GM19438 (cell line): ENCODE data around the gene F2RL3.

Experiments
- ATAC-seq: cut with Tn5 transposase; IDR thresholded peaks from one replicate; pipeline ENCODE4 v1.9.1; 2021; ENCODE audit warnings: low read depth; ENCODE audit not compliant: unreplicated experiment

F2RL3 gene

DNA sequence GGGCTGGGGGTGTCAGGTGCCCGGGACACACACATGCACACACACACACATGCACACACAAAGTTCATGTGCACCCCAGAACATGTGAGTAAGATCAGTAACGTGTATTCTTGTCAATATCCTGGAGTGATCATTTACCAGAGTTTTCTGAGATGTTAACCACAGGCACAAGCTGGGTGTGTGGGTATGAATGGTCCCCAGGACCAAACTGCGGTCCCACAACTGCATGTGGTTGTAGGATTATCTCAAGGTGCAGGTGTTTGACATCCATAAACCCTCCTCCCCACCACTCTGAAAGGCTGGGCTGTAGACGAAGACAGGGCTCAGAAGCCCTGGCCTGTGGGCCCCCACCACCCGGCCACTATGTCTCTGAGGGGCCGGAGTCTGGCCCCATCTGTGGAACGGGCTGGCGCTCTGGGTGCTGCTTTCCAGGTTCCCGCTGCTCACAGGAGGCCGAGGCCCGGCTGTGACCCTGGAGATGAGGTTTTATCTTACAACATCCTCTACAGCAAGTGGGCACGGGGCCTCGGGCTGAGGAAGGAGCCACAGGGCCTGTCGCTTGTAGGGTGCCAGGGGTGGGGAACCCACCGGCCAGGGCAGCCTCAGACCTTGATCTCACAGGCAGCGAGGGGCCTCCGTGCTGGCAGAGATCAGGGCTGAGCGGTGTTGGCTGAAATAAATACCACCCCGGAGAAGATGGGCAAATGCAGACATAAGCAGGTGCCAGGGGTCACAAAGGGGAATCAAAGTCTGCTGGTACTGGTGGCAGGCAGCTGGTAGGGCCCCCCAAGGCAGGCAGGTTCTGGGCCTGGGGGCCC is 4.3 kb downstream of the F2RL3 start:
- no peak for ATAC-seq

DNA sequence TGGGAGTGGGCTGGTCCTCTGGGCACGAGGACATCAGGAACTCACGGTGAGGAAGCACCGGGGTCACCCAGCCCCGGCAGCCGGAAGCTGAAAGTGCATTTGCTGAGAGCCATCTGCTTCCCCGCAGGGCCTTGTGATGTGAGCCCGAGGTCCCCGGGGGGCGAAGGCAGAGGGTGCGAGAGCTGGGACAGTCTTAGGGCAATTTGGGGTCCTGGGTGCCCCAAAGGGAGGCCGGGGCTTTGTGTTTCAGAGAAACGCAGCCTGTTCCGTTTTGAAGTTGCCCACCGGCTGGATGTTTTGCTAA is 4.8 kb downstream of the F2RL3 start:
- ATAC-seq: no peak

DNA sequence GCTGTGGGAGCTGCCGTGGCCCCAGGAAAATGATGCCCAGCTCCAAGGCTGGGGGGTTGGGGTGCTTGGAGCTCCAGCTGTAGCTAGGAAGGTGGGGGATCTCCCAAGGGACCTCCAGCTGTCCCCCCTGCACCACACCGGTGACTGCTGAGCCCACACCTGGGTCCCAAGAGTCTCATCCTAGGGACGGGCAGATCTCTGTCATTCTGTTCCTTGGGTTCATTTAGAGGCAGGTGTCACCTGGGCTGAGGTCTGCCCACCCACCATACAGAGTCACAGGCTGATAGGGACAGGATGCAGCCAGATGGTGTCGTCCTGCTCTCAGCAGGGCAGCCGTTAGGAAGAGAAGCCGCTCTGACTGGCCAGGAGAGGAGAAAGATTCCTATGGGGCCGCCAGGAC is 5.3 kb downstream of the F2RL3 start:
- ATAC-seq: no peak

DNA sequence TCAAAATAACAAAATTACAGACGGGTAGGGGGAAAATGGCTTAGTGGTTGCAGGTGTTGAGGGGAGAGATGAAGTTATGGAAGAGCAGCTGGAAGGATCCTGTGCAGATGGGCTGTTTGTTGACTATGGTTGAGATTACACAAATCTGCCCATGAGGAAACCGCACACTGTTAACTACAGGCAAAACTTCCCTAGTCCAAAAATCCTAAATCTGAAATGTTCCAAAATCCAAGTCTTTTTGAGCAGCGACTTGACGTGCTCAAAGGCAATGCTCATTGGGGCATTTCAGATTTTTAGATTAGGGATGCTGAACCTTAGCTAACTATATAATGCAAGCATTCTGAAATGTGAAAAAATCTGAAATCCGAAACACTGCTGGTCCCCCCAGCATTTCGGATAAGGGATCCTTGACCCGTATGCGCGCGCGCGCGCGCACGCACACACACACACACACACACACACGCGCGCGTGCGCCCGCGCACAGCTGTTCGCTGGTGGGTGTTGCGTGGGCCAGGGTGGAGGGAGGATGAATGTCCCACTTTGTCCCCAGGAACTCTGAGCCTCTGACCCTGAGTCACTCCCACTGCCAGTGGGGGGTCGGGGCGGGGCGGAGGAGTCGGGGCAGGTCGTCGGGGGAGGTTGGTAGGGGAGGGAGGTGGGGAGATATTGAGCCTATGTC is 6.8 kb downstream of the F2RL3 start:
- ATAC-seq: no peak

DNA sequence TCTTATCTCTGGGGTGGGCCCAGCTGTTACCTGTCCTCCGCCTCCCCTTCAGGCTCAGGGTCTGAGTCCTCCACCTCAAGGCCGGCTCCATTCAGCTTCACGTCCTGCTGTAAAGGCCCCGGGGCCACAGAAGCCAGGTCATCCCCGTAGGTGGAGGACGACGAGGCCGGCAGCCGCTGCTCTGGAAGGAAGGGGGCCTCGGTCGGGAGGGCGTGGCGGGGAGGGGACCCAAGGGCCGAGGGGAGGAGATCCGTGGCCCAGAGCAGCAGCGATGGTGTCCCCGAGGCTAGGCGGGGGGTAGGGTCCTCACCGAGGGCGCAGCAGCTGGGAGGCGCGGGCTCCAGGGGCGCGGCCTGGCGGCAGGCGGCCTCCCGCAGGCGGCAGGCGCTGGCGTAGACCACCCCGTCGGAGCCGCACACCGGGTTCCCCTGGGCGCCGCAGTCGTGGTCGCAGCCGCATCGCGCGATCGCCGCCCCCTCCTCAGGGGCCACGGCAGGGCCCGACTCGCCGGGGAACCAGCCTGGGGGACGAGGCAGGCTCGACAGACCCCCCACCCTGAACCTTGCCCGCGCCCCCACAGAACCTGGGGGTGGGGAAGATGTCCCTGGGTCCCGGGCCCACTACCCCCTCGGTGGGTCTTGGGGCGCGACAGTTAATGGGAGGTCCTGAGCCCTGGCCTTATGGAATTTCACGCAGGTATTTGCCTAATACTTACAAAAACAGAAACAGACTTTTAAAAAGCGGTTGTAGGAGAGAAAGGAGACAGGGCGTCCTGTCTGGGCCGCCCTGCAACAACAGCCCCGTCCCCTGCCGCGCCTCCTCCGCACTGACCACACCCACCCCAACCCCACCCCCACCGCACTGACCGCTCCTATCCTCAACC is 7.6 kb downstream of the F2RL3 start:
- no peak for ATAC-seq

DNA sequence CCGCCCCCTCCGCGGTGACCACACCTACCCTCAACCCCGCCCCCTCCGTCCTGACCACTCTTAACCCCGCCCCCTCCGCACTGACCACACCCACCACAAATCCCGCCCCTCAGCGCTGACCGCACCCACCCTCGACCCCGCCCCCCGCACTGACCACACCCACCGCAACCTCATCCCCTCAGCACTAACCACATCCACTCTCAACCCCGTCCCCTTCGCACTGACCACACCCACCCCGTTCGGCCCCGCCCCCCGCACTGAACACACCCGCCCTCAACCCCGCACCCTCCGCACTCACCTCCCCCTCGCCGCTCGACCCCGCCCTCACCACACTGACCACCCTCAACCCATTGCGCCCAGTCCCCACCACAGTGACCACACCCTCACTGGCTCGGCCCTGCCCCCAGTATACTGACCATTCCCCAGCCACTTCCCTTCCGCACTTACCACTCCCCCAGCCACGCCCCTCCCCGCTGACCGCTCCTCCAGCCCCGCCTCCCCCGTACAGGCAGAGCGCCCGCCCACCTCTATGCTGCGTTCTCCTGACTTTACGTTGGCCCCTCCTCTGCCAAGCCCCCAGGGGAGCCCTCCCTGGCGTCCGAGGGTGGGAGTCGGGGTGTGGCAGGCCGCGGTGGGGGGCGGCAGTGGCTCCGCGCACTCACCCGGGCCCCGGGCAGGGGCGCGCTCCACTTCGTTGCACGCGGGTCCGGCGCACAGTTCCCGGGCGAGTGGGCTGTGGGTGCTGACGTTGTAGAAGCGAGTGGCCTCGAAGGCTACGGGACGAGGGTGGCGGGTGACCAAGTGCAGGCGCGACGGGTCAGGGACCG is 8.4 kb downstream of the F2RL3 start:
- ATAC-seq: peak; percentile 42

DNA sequence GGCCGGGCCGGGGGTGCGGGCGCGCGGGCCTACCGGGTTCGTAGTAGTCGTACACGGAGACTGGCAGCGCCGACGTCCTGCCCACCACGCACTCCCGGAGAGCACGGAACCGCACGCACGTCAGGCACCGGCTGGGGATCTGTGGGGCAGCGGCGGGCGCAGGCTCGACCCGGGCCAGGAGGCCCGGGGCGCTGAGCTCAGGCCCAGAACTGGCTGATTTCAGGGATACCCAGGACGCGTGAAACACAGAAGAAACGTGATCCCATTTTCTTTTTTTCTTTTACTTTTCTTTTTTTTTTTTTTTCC is 9.0 kb downstream of the F2RL3 start:
- ATAC-seq: no peak

DNA sequence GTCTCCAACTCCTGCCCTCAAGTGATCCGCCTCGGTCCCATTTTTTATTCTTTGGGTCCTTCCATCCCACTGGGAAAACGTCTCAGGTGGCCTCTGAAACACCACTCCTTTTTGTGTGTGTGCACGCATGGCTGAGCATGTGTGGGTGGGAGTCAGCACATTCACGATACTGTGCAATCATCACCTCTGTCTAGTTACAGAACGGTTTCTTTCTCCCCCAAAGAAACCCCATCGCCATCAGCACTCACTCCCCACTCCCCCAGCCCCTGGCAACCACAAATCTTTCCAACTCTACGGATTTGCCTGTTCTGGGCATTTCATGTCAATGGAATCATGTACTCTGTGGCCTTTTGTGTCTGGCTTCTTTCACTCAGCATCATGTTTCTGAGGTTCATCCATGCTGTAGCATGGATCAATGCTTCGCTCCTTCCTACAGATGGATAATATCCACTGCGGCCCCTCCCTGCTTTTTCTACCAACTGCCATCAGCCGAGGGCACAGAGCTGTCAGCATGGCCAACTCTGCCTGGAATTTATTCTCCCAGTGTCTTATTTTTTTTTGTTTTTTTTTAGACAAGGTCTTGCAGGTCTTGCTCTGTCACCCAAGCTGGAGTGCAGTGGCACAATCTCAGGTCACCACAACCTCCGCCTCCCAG is 9.7 kb downstream of the F2RL3 start:
- ATAC-seq: no peak

DNA sequence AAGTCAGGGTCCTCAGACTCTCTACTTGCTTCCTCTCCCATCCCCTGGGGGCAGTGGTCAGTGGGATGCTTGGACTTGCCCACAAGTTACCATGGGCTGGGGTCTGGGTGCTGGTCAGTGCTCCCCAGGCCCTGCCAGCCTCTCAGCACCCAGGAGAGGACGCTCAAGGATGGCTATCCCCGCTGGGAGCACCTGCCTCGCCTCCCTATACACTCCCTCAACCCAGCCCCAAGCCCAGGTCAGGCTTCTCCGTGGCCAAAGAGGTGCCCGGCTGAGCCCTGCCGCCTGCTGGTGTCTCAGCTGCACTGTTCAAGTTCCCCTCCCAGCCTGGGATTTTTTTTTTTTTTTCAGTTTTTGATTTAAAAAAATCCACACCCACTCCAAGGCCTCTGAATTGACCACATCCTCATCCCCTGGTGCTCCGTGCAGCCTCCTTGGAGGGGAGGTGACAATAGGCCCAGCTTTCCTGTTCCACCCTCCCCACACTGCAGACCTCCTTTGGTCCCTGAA is 10.8 kb downstream of the F2RL3 start:
- no peak for ATAC-seq

DNA sequence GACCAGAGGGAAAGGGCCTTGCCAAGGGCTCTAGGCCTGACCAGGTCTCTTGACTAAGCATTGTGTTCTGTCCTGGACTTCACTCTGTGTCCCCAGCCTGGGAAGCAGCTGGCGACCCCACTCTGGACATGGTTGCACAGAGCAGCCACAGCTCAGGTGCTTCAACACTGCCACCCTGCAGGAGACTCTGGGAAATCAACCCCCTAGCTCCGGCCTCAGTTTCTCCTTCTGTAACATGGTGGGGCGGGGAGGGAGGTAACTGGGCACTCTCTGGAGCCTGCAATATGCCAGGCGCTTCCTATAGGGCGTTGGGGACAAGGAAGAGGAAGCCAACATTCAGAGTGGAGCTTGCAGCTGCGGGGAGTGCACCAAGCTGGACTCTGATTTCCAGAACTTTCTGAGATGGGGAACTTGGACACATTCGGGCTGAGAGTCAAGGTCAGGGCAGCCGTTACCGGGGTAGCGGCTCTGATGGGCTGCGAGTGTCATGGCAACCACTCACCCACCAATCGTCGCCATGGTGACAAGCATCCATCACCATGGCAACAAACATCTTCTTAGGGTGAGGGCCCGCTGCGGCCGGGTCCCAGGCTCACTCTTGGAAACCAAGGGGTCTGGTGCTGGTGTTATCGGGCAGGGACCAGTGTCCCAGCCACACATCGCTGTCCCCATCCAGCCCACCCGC is 12.8 kb downstream of the F2RL3 start:
- ATAC-seq: no peak

DNA sequence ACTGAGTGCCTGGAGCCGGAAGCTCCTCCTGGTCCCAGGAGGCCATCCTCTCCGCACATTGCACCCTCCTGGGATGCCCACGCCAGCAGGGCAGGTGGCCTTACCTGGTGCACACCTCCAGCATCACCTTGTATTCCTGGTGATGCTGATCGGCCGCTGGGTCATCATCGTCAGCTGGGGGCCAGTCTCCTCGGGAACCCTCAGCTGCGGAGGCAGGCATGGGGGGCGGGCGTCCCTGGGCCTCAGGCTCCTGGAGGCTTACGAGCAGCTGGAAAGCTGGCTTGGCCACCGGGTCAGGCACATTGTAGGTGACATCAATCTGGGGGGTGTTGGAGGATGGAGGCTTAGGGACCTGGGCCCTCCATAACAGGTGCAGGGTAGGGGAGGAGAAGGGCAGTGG is 13.7 kb downstream of the F2RL3 start:
- no peak for ATAC-seq

DNA sequence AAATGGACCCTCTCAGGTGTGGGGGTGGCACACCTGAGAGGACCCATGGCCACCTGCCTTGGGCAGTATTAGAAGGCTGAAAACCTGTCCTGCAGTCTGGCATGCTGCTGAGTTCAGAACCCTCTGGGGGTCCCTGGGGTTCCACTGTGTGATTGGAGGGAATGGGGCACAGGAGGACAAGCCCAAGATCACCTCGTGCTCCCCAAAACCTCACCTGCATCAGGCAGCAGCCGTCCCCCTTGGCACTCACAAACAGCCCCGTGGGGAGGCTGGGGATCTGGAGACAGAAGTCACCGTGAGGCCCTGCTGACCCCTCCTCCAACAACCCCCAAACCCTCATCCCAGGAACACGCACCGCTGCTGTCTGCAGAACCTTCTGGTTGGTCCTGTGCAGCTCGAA is 14.5 kb downstream of the F2RL3 start:
- no peak for ATAC-seq

DNA sequence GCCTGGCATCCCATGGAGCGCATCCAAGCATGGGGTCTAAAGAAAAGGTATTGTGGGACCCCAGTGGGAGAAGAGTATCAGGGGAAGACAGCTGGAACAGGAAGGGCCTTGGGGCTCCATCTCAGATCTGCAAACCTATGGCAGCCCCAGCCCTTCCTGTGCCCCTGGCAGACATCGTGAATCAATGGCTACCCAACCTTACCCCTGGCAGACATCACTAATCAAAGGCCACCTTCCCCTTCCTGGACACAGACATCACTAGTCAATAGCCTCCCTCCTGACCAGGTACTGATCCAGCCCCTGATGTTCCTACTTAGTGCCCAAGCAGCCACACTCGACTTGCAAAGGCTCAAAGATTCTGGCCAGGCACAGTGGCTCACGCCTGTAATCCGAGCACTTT is 15.8 kb downstream of the F2RL3 start:
- ATAC-seq: no peak

DNA sequence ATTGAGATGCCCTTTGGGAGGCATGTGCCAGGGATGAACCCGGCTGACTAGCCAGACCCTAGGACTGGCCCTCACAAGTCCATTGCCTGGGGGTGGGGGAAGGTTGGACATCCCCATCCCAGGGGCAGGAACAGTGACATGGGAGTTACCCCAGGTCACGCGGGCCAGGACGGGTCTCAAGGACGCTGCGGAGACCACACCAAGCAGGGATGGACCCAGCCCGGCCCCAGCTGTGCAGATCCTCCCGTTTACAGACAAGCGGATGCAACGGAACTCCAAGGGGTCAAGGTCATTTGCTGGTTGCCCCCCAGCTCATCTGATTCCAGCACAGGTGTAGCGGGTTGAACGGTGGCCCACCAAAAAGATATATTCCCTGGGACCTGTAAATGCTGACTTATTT is 20.0 kb downstream of the F2RL3 start:
- no peak for ATAC-seq

DNA sequence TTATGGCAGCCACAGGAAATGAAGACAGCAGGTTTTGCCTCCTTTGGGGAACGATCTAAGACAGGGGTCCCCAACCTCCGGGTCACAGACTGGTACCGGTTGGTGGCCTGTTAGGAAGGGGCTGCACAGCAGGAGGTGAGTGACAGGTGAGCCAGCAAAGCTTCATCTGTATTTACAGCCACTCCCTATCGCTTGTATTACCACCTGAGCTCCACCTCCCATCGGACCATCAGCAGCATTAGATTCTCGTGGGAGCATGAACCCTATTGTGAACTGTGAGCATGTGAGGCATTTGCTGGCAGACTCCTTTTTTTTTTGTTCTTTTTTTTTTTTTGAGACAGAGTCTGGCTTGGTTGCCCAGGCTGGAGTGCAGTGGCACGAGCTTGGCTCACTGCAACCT is 22.2 kb downstream of the F2RL3 start:
- no peak for ATAC-seq

DNA sequence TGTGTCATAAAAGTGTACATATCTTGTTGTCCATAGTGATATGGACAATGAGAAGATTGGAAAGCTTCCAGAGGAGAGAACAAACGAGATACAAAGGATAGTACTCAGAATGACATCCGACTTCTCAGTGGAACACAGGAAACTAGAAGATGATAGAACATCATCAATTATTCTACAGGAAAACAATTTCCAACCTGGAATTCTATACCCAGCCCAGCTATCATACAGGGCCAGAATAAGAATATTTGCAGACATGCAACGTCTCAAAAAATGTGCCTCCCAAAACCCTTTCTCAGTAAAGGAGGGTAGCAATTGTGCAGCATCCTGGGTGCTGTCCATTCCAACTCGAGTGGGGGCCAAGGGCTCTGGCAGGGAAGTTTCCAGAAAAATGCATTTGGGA is 24.0 kb downstream of the F2RL3 start:
- no peak for ATAC-seq

DNA sequence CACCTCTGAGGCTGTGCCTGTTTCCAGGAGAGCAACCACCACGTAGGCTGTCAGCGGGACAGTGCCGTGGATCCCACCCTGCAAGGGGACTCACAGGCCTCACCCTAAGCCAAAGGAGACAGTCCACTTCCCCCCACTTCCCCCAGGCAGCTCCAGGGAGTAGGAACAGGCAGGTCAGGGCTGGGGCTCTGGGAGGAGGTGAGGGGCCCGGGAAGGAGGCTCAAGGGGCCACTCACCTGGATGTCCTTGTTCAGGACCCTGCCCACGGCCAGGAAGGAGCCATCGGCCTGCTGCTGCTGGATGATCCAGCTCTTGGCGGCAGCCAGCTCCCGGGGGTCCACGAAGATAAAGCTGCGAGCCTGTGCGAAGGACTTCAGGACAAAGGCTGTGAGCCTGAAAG is 25.6 kb downstream of the F2RL3 start:
- no peak for ATAC-seq

DNA sequence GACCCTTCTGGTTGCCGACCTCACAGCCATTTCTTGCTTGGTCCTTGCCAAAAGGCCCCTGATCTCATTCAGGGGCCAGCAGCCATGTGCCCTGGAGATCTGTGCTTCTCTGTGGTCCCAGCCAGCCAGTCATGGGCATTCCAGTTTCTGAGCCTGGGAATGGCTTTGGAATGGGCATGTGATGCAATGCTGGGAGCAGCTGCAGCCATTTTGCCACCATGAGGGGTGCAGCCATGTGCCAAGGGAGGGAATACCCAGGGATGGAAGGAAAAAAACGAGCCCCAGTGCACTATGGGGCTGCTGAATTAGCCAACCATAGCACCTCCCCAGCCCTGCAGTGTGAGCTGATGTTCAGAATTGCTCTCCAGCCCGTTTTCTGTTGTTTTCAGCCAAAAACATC is 26.3 kb downstream of the F2RL3 start:
- ATAC-seq: no peak

DNA sequence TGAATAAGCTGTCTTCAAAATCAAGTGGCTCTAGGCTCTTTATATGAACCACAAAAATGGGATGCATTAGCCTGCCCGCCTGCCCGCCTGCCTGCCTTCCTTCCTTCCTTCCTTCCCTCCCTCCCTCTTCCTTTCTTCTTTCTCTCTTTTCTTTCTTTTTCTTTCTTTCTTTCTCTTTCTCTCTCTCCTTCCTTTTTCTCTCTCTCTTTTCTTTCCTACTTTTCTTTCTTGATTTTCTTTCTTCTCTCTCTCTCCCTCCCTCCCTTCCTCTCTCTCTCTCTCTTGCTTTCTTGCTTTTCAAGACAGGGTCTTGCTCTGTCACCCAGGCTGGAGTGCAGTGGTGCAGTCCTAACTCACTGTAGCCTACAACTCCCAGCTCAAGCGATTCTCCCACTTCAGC is 26.9 kb downstream of the F2RL3 start:
- no peak for ATAC-seq

DNA sequence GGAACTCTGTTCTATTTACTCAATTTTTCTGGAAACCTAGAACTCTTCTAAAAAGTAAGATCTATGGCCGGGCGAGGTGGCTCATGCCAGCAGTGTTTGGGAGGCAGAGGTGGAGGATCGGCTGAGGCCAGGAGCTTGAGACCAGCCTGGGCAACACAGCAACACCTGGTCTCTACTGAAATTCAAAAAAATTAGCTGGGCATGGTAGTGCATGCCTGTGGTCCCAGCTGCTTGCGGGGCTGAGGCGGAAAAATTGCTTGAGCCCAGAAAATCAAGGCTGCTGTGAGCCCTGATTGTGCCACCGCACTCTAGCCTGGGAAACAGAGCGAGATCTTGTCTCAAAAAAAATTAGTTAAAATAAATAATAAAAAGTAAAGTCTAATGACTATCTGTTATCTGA is 28.6 kb downstream of the F2RL3 start:
- no peak for ATAC-seq
